DMS53 treated with DMSO at 0.1 percent for 48 hours (cell line): ENCODE measurements around the gene BEX3.
"Not testable (repeated sequence)": the region's sequence is repeated elsewhere in the genome, so short reads cannot be mapped to it uniquely, and the experiment has no call there.

Experiments
- DNase-seq: peaks from one replicate; lab custom pipeline; 2025; ENCODE audit not compliant: unreplicated experiment; lab: John Stamatoyannopoulos, UW

The BEX3 gene

GRCh38 chrX:103378990-103379389 lies 2.7 kb downstream of the BEX3 start:
- DNase-seq, result no peak

GRCh38 chrX:103382877-103383276 lies 6.5 kb downstream of the BEX3 start:
- DNase-seq, result no peak

GRCh38 chrX:103384672-103385071 lies 8.3 kb downstream of the BEX3 start:
- no peak for DNase-seq

- not testable (repeated sequence) for DNase-seq
Observed at GRCh38 chrX:103385283-103385830, 9.0 kb downstream of the BEX3 start.

- DNase-seq, result no peak
Observed at GRCh38 chrX:103386332-103386731, 10.0 kb downstream of the BEX3 start.

GRCh38 chrX:103393487-103393886 lies 17.1 kb downstream of the BEX3 start:
- DNase-seq, result no peak

- no peak for DNase-seq
Observed at GRCh38 chrX:103396186-103396585, 19.8 kb downstream of the BEX3 start.

- no peak for DNase-seq
Observed at GRCh38 chrX:103396660-103397059, 20.3 kb downstream of the BEX3 start.

- DNase-seq, result no peak
Observed at GRCh38 chrX:103397707-103398106, 21.4 kb downstream of the BEX3 start.

- no peak for DNase-seq
Observed at GRCh38 chrX:103398421-103398864, 22.1 kb downstream of the BEX3 start.

- no peak for DNase-seq
Observed at GRCh38 chrX:103399744-103400143, 23.4 kb downstream of the BEX3 start.

GRCh38 chrX:103400931-103401330 lies 24.6 kb downstream of the BEX3 start:
- no peak for DNase-seq

GRCh38 chrX:103404231-103405008 lies 28.1 kb downstream of the BEX3 start:
- peak; percentile 49 for DNase-seq

- DNase-seq, result no peak
Observed at GRCh38 chrX:103405009-103405333, 28.6 kb downstream of the BEX3 start.

- no peak for DNase-seq
Observed at GRCh38 chrX:103406256-103406655, 29.9 kb downstream of the BEX3 start.

- DNase-seq, result no peak
Observed at GRCh38 chrX:103407776-103408175, 31.4 kb downstream of the BEX3 start.

GRCh38 chrX:103411721-103412120 lies 35.4 kb downstream of the BEX3 start:
- not testable (repeated sequence) for DNase-seq

GRCh38 chrX:103413705-103414387 lies 37.5 kb downstream of the BEX3 start:
- no peak for DNase-seq

- no peak for DNase-seq
Observed at GRCh38 chrX:103414561-103414960, 38.2 kb downstream of the BEX3 start.

GRCh38 chrX:103415068-103415467 lies 38.7 kb downstream of the BEX3 start:
- no peak for DNase-seq

GRCh38 chrX:103415528-103415927 lies 39.2 kb downstream of the BEX3 start:
- DNase-seq, result no peak

GRCh38 chrX:103417370-103417769 lies 41.0 kb downstream of the BEX3 start:
- DNase-seq, result no peak
